Spleen (tissue), 7 donors: Measurements from ENCODE around the gene HSPB6.

Experiments
- CTCF ChIP-seq, 11 experiments: fragments of 200-600 bp in 7 of 11; fragments of 450-650 bp in 4 of 11; sonication (generic) in 4 of 11; IDR thresholded peaks in 8 of 11; conservative IDR thresholded peaks in 3 of 11; 1 replicate in 7 of 11; 2 replicates in 4 of 11; pipeline versions ENCODE4 v1.4.0 to v1.8.0; 2016 to 2021; ENCODE audit warnings: antibody characterized with exemption in 11 of 11, inconsistent platforms in 4 of 11, mild to moderate bottlenecking in 1 of 11
- POLR2A ChIP-seq, 3 donors: fragments of 450-650 bp; IDR thresholded peaks; one replicate each; pipeline ENCODE4 v1.5.1; 2017; ENCODE audit warnings: antibody characterized with exemption in 3 of 3, mild to moderate bottlenecking in 1 of 3
- donor health status: DM: no; HTN: no; CAD: no; lungs with moderate emphysema.
- donor health status: DM: no; HTN: no; CAD: no.
- donor health status: DM: no; HTN: no; CAD: no.

GRCh38 chr19:35779033-35779432 lies 22.2 kb upstream of the HSPB6 start:
- no peak for TF ChIP-seq CTCF (IDR thresholded peaks at IDR 0.05 in 8 of 11, conservative IDR thresholded peaks at IDR 0.05 in 3 of 11)
- no peak for TF ChIP-seq POLR2A (IDR thresholded peaks at IDR 0.05)
